H54 (cell line): ENCODE results near the gene GTF2E1.

Experiments
- DNase-seq: peaks from one replicate; pipeline ENCODE4 v3.0.0; 2011; ENCODE audit warnings: low spot score, mixed read lengths; ENCODE audit not compliant: insufficient read length
- FAIRE-seq: peaks from 3 replicates; lab custom pipeline; 2011; peaks lifted over from hg19 to GRCh38; lab: Jason Lieb, UNC
- POLR2A ChIP-seq: IDR thresholded peaks from 2 replicates; pipeline ENCODE4 v1.6.1; 2011; ENCODE audit warnings: low read depth, mild to moderate bottlenecking, low read length

GTF2E1 gene

DNA sequence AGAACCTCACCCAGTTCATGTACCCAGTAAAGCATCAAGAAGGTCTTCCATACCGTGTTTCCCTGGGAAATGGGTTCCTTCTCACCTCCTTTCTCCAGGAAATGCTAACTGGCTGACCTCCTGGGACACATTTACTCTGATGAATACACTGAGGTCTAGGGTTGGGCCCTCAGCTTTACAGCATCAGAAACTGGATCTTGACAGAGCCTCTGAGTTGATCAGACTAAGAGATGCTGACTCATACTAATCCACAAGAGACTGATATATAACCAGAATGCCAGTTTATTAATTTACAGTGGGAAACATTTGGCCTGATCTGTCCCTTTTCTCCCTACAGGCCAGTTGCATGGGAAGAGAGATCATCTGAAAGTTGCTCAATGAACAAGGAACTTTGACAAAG, 55.8 kb downstream of the GTF2E1 start:
- TF ChIP-seq POLR2A: no peak
- FAIRE-seq: no peak
- no peak for DNase-seq

DNA sequence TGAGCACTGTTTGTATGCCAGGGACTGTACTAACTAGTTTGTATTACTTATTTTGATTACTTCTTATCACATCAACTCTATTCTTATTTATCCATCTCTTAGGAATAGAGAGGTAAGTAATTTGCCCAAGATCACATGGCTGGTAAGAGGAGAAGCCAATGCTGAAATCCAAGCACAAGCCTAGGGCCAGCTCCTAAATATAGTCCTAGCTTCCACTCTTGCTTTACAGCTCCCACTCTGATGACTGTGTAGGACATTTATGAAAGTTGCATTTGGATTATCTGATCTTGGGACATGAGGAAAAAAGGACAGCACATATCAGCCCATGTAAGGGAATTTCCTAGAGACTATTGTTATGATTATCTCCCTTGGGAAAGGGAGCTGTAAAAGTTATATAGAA, 58.1 kb downstream of the GTF2E1 start:
- DNase-seq: no peak
- FAIRE-seq: no peak
- TF ChIP-seq POLR2A: no peak

DNA sequence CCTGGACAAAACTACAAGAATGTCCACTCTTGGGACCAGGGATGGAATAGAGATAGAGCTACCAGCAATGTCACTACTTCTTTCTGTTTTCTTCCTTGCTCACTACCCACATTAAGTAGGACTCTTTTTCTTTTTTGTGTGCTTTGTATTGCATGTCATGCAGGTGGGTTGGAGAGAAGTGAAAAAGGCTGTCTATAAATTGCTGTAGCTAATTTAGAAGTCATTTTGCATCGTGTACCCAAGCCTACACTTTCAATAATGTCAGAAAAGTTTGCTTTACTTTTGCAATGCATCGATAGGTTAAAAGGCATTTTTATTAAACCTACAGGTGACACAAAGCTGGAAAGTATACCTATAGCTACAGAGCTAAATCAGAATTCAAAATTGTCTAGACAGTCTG, 58.9 kb downstream of the GTF2E1 start:
- no peak for FAIRE-seq
- TF ChIP-seq POLR2A: no peak
- DNase-seq: no peak

DNA sequence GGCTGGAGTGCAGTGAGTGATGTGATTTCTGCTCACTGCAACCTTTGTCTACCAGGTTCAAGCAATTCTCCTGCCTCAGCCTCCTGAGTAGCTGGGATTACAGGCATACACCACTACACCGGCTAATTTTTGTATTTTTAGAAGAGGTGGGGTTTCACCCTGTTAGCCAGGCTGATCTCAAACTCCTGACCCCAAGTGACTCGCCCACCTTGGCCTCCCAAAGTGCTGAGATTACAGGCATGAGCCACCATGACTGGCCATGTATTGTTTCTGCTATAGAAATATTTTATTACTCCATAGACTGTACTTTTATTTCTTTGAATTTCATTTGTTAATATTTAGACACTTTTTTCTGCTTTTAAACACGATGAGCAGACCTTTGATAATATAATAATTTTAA, 60.4 kb downstream of the GTF2E1 start:
- TF ChIP-seq POLR2A: no peak
- FAIRE-seq (no peak), DNase-seq (no peak)

DNA sequence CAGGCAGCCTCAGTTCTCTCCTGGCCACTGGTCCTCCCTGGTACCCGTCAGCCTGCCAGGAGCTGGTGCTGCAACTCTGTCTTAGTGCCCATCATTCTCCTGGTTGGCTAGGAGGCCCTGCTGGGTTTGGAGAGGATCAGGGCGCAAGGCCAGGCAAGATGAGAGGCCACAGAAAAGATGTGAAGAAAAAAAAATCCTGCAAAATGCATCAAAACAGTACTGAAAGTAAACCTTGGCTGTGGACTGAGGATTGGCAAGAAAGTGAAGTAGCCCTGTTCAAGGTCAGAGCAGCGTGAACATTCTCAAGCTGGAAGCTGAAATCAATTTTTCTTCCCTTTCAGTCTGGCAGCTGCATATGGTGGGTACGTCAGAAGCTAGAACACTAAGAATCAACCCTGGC, 74.2 kb downstream of the GTF2E1 start:
- DNase-seq (no peak), FAIRE-seq (no peak)
- TF ChIP-seq POLR2A: no peak

DNA sequence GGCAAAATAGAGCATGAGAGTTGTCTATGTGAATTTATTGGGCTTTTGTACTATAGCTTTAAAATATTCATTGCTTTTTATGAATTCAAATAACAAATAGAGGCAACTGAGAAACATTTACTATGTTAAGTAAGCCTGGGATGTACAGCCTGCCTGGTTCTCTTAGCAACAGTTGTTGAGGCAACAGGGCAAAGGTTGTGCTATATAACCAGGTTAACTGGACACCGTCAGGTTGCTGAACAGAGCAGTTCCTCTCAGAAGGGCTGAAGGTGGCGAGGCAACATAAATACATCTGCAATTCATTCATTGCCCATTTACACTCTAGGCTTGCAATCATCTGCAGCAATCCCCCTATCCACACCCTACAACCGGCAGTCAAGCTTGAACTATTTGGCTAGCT, 78.2 kb downstream of the GTF2E1 start:
- no peak for FAIRE-seq
- TF ChIP-seq POLR2A: no peak
- no peak for DNase-seq

DNA sequence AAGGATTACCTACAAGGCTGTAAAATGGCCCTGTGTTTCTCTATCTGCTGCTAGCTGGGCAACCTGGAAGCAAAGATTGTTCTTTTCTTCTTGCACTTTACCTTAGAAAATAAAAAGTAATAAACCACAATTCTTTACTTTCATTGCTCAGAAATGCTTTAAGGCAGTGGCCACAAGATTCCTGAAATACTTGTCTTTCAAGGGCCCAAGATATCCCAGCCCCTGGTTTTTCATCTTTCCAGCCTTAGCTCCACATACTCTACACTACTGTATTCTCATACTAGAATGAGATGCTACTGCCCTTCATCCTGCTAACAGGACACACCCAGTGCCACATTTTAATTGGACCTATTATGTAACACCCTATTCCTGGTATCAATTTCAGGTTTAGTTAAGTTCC, 78.9 kb downstream of the GTF2E1 start:
- no peak for DNase-seq
- no peak for FAIRE-seq
- no peak for TF ChIP-seq POLR2A

DNA sequence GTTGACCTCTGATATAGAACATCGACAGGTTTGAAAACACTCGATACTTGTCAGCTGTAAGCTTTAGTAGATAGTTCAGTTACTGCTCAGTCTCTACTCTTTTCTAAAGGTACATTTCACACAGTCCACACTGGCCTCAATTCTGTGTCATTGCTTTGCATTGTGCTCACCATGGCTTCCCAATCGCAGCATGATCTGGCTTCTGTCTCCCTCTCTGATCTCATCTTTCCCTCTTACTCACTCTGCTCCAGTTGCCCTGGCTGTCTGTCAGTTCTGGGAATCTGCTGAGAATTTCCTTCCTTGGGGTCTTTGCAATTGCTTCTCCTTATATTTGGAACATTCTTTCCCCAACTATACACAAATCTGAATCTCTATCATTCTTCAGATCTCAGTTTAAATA, 80.6 kb downstream of the GTF2E1 start:
- FAIRE-seq (no peak), DNase-seq (no peak)
- TF ChIP-seq POLR2A: no peak

DNA sequence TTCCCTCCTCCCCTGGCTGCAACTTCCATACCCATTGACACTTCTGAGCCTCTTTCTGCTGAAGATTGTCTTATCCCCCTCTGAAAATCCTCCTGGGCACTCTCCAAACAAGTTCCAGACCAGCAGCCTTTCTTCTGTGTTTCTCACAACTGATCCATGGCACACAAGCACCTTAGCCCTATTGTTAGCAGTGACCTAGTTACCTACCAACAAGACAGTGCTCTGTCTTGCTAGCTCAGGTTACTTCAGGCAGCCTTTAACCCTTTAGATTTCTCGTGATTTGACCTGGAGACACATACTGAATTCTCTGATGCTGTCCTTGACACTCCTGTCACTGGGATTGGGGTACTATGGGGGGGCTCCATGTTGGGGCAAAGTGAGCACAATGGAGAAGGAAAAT, 82.1 kb downstream of the GTF2E1 start:
- FAIRE-seq: no peak
- no peak for TF ChIP-seq POLR2A
- no peak for DNase-seq

DNA sequence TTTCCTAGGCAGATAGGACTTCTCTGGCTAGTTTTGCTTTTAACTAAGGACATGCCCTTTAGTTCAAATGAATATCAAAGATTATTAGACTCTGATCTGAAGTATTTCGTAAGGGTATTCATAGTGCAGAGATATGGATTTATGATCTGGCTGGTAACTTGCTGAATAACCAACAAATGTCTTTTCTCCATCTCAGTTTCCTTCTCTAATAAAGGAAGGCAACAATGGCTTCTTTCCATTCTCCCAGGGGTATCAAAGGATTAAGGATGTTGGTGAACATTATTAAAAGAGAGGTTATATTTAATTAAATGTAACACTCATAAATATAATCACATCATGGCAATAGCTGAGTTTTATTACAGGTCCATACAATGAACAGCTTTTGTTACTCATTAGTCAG, 86.3 kb downstream of the GTF2E1 start:
- no peak for FAIRE-seq
- TF ChIP-seq POLR2A: no peak
- no peak for DNase-seq

DNA sequence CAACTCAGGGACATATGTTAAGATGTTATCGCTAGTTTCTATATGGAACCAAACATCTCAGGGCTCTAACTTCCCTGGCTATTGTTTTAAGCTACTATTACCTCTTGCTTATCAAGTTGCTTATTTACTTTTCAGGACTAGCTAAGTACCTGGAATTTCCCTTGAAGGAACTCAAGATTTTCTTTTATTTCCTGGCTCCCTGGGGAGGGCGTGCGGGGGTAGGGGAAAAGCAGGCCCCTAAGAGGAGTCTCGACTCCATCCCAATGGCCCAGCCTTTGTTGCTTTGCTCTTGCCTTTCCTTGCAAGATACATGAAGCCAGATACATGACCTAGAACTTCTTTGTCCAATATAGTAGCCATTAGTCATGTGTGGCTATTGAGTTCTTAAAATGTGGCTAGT, 88.5 kb downstream of the GTF2E1 start:
- no peak for DNase-seq
- FAIRE-seq: no peak

More for the DNA sequence above, 88.5 kb downstream of the GTF2E1 start:
- no peak for TF ChIP-seq POLR2A
